Measurements from ENCODE around the gene MYO1A. TPM values are rescaled to one million over a fixed set of nuclear protein-coding genes. Genes with fewer than 3 reads are reported as not detected.

The MYO1A gene
- polyA plus RNA-seq, 2 of the 4 experiments (the other 2 are of a cell fraction) = 0.67 to 1.9 TPM

- peak; percentile 75 to 84 for DNase-seq (ENCODE audit: low read depth in 1 of 2, low spot score in 1 of 2)
- POLR2A ChIA-PET = interaction anchor here (0.5 kb wide), 1 partner anchor 146 kb away, joined by 3 read pairs; no protein-coding TSS in a partner anchor
- ATAC-seq = peak; percentile 40 to 82; a peak in 3 of 6 replicates
- 33% methylated on average over 13 of the region's 13 CpGs for WGBS (ENCODE audit: missing lambda C conversion rate)
- Histone ChIP-seq H3K4me1 (peaks cover 20% of the 10 kb centered on the region), H3K9me3 (no peaks in the 10 kb centered on the region), H3K27ac (no peak overlapping the region), H3K4me2 (peak overlapping the region; percentile 24), H3K4me3 (no peak overlapping the region)
- CTCF ChIA-PET = interaction anchor here (0.6 to 10.1 kb wide), 37 partner anchors 9 to 363 kb away, joined by 3 to 161 read pairs (median 3); partner anchors contain the start of gene TAC3
- no peak for FAIRE-seq
- peak; percentile 79 for TF ChIP-seq CTCF (IDR thresholded peaks at IDR 0.05)
- TF ChIP-seq EP300 (IDR thresholded peaks at IDR 0.05) = no peak
- no peak for TF ChIP-seq HEYL (CRISPR knock-in tag; IDR thresholded peaks at IDR 0.05)
- no peak for TF ChIP-seq ZSCAN20 (CRISPR knock-in tag; IDR thresholded peaks at IDR 0.05)
- no peak for TF ChIP-seq EHF (CRISPR knock-in tag; IDR thresholded peaks at IDR 0.05)
- peak; percentile 74 to 84 for TF ChIP-seq RAD21 (conservative IDR thresholded peaks at IDR 0.05 in 1 of 2, IDR thresholded peaks at IDR 0.05 in 1 of 2)
- TF ChIP-seq FOSL2 (IDR thresholded peaks at IDR 0.05) = no peak
- no peak for TF ChIP-seq FOSL2 (CRISPR knock-in tag; IDR thresholded peaks at IDR 0.05)
- peak; percentile 71 for TF ChIP-seq SMC3 (IDR thresholded peaks at IDR 0.05)
- TF ChIP-seq NR3C1 (IDR thresholded peaks at IDR 0.05) = no peak
- TF ChIP-seq TP53 (CRISPR knock-in tag; IDR thresholded peaks at IDR 0.05) = no peak
- TF ChIP-seq BCL3 (IDR thresholded peaks at IDR 0.05) = no peak
- no peak for TF ChIP-seq REST (IDR thresholded peaks at IDR 0.05)
- TF ChIP-seq MAZ (IDR thresholded peaks at IDR 0.05; ENCODE audit: borderline replicate concordance, low read depth, low read length) = no peak
- no peak for TF ChIP-seq TFCP2L1 (CRISPR knock-in tag; IDR thresholded peaks at IDR 0.05)
- TF ChIP-seq HOXB5 (CRISPR knock-in tag; IDR thresholded peaks at IDR 0.05) = no peak
- TF ChIP-seq, protein P1, sequence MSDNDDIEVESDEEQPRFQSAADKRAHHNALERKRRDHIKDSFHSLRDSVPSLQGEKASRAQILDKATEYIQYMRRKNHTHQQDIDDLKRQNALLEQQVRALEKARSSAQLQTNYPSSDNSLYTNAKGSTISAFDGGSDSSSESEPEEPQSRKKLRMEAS (IDR thresholded peaks at IDR 0.05) = no peak
- no peak for TF ChIP-seq E2F6 (IDR thresholded peaks at IDR 0.05; ENCODE audit: borderline replicate concordance, low read depth)
- no peak for TF ChIP-seq KDM1A (IDR thresholded peaks at IDR 0.05; ENCODE audit: low read depth)
- no peak for TF ChIP-seq RNF2 (IDR thresholded peaks at IDR 0.05; ENCODE audit: borderline replicate concordance, low read depth)
- no peak for TF ChIP-seq POLR2A (IDR thresholded peaks at IDR 0.05; ENCODE audit: low read length)
- TF ChIP-seq CHD4 (IDR thresholded peaks at IDR 0.05; ENCODE audit: borderline replicate concordance) = no peak
- no peak for TF ChIP-seq BHLHE40 (IDR thresholded peaks at IDR 0.05; ENCODE audit: low read depth, low read length)
Measured at GRCh38 chr12:57001448-57001906, 48.5 kb downstream of the MYO1A start.
